Ishikawa (cell line): Measurements from ENCODE around the gene DOCK1.

Experiments used
- CEBPB ChIP-seq: IDR thresholded peaks from 2 replicates; pipeline ENCODE4 v1.6.1; 2012
- CREB1 ChIP-seq: IDR thresholded peaks from 2 replicates; pipeline ENCODE4 v1.6.1; 2012; ENCODE audit warnings: low read depth
- EP300 ChIP-seq: IDR thresholded peaks from 2 replicates; pipeline ENCODE4 v1.6.1; 2012; ENCODE audit warnings: borderline replicate concordance
- MAX ChIP-seq: IDR thresholded peaks from 2 replicates; pipeline ENCODE4 v1.6.1; 2012
- RAD21 ChIP-seq: IDR thresholded peaks from 2 replicates; pipeline ENCODE4 v1.6.1; 2012; ENCODE audit warnings: low read depth
- REST ChIP-seq: IDR thresholded peaks from 2 replicates; pipeline ENCODE4 v1.6.1; 2012; ENCODE audit warnings: low read depth, mild to moderate bottlenecking
- TAF1 ChIP-seq: IDR thresholded peaks from 2 replicates; pipeline ENCODE4 v1.6.1; 2012; ENCODE audit warnings: low read depth, mild to moderate bottlenecking
- YY1 ChIP-seq: IDR thresholded peaks from 2 replicates; pipeline ENCODE4 v1.6.1; 2012; ENCODE audit warnings: low read depth

- TF ChIP-seq YY1 (no peak), REST (no peak), RAD21 (no peak), CEBPB (no peak), CREB1 (no peak), TAF1 (no peak), MAX (no peak), EP300 (no peak)
Observed at GRCh38 chr10:127194599-127194998, 289.4 kb downstream of the DOCK1 start.
